ENCODE data around the gene NINJ1. TPM values are rescaled to one million over a fixed set of nuclear protein-coding genes. Genes with fewer than 3 reads are reported as not detected.

Gene NINJ1
- total RNA-seq, 3 donors from 2014 or later = 48.6 to 69.8 (median 50.1) TPM

DNA sequence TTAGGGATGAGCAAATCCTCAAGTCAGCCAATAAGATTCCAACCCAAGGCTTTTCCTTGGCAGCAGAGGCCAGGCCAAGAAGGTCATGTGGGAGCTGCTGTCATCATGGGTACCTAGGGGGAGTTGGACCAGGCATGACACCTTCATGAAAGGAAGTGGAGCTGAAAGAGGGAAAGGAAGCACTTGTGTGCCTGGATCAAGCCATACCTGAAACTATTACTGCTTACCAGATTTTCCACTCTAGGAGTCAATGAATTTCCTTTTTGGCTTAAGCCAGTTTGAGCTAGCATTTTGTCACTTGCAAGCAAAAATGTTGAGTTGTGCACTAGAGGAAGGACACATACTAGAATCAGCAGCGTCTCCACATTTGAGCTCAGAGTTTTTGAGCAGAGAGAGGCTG lies 35.4 kb upstream of the NINJ1 start:
- Mint-ChIP-seq H3K4me3 (no peak overlapping the region), H3K27me3 (ENCODE audit: low read depth) (no peaks in the 10 kb centered on the region), H3K36me3 (ENCODE audit: insufficient read depth) (no peaks in the 10 kb centered on the region), H3K9me3 (no peaks in the 10 kb centered on the region), H3K4me1 (ENCODE audit: low read depth) (peaks cover 6% of the 10 kb centered on the region)
- ATAC-seq (no peak), DNase-seq (no peak)

- Mint-ChIP-seq H3K4me3 (no peak overlapping the region), H3K27me3 (ENCODE audit: low read depth) (no peaks in the 10 kb centered on the region), H3K36me3 (ENCODE audit: insufficient read depth) (no peaks in the 10 kb centered on the region), H3K4me1 (ENCODE audit: low read depth) (peaks cover 2% of the 10 kb centered on the region), H3K9me3 (no peaks in the 10 kb centered on the region)
- no peak for DNase-seq
- ATAC-seq = no peak
Observed at GRCh38 chr9:93168581-93168980, 34.5 kb upstream of the NINJ1 start.

DNA sequence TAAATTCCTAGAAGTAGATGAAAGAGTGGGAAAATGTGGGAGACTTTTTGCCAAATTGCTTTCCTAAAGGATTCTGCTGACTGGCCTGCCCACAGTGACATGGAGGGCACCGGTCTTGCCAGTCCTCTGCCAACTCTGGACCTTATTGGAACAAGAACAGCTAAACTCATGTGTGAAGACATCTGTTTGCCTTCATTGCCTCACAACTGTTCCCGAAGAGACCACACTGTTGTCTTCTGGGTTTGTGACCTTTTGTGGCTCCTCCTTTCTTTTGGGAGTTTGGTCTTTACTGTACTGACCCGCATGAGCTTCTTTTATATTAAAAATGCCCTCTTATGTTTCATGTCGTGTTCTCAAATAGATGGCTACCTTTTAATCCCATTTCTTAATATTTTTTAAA lies 33.8 kb upstream of the NINJ1 start:
- no peak overlapping the region for H3K4me3 Mint-ChIP-seq
- ATAC-seq = no peak
- peaks cover 2% of the 10 kb centered on the region for H3K4me1 Mint-ChIP-seq (ENCODE audit: low read depth)
- no peaks in the 10 kb centered on the region for H3K27me3 Mint-ChIP-seq (ENCODE audit: low read depth)
- H3K9me3 Mint-ChIP-seq = no peaks in the 10 kb centered on the region
- H3K36me3 Mint-ChIP-seq (ENCODE audit: insufficient read depth) = no peaks in the 10 kb centered on the region
- no peak for DNase-seq

DNA sequence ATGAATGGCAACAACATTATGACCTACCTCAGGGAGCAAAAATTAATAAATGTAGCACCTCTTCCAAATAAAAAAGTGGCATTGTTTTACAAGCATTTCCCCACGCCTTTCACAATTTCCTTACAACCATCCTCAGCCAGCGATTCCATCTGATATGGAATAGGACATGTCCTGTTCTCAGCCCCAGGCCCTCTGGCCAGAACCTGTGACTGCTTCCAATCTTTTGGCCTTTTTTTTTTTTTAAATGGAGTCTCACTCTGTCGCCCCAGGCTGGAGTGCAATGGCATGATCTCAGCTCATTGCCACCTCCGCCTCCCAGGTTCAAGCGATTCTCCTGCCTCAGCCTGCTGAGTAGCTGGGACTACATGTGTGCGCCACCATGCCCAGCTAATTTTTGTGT lies 33.1 kb upstream of the NINJ1 start:
- DNase-seq (no peak), ATAC-seq (no peak)
- Mint-ChIP-seq H3K4me3 (no peak overlapping the region), H3K4me1 (ENCODE audit: low read depth) (peaks cover 2% of the 10 kb centered on the region), H3K9me3 (no peaks in the 10 kb centered on the region), H3K27me3 (ENCODE audit: low read depth) (no peaks in the 10 kb centered on the region), H3K36me3 (ENCODE audit: insufficient read depth) (no peaks in the 10 kb centered on the region)

GRCh38 chr9:93166699-93167098 lies 32.6 kb upstream of the NINJ1 start:
- Mint-ChIP-seq H3K9me3 (no peaks in the 10 kb centered on the region), H3K36me3 (ENCODE audit: insufficient read depth) (no peaks in the 10 kb centered on the region), H3K27me3 (ENCODE audit: low read depth) (no peaks in the 10 kb centered on the region), H3K4me3 (no peak overlapping the region), H3K4me1 (ENCODE audit: low read depth) (peaks cover 2% of the 10 kb centered on the region)
- DNase-seq = no peak
- no peak for ATAC-seq

DNA sequence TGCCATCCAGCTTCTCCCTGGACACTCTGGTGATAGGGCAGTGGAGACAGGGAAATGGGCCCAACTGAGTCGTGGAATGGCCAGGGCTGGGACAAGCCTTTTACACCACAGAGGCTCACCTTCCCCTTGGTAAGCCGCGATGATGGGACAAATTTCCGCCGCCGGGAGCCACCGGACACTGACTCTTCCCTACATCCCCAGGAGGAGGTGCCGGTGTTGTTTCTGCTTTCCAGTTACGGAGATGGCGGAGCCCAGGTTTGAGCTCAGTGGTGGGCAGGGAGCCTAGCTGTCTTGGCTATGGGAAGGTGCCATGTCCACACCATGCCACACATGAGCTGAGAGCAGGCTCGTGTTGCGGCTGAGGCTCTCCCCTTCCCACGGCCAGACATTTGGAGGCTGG lies 30.0 kb upstream of the NINJ1 start:
- no peaks in the 10 kb centered on the region for H3K9me3 Mint-ChIP-seq
- no peaks in the 10 kb centered on the region for H3K36me3 Mint-ChIP-seq (ENCODE audit: insufficient read depth)
- H3K27me3 Mint-ChIP-seq (ENCODE audit: low read depth) = no peaks in the 10 kb centered on the region
- H3K4me3 Mint-ChIP-seq = no peak overlapping the region
- DNase-seq (no peak), ATAC-seq (no peak)
- H3K4me1 Mint-ChIP-seq (ENCODE audit: low read depth) = peaks cover 4% of the 10 kb centered on the region

GRCh38 chr9:93161786-93162562 lies 27.9 kb upstream of the NINJ1 start:
- no peaks in the 10 kb centered on the region for H3K9me3 Mint-ChIP-seq
- no peaks in the 10 kb centered on the region for H3K36me3 Mint-ChIP-seq (ENCODE audit: insufficient read depth)
- H3K4me1 Mint-ChIP-seq (ENCODE audit: low read depth) = peaks cover 4% of the 10 kb centered on the region
- DNase-seq = no peak
- no peaks in the 10 kb centered on the region for H3K27me3 Mint-ChIP-seq (ENCODE audit: low read depth)
- no peak for ATAC-seq
- no peak overlapping the region for H3K4me3 Mint-ChIP-seq

DNA sequence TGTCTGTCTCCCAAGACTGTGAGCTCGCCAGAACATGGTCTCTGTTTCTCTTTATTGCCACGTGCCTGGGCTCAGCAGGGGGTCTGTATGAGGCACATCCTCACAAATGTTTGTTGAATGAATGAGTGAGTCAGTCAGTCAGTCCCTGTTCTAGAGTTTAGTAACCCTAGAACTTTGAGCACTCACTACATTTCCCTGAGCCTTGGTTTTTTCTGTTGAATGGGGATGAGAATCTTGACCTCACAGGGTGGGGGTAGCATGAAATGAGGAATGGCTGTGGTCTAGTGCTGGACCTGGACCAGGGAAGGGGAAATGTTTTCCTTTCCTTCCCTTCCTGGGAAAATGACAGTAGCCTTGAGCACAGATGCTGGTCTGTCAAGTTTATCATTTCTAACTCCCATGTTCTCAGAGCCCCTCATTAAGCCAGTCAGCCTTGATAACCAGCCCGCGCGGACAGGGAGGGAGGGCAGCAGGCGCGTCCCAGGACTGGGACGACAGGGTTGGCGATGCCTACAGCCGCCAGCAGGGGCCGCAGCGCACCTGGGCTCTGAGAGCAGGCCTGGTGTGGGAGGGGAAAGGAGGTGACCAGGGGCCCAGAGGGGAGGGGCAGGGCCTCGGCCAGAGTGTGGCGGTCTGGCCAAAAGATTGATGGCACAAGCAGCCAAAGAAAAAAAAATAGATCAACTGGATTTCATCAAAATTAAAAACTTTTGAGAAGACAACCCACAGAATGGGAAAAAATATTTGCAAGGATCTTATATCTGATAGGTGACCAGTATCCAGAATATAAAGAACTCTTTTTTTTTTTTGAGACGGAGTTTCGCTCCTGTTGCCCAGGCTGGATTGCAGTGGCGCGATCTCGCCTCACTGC lies 25.8 kb upstream of the NINJ1 start:
- no peaks in the 10 kb centered on the region for H3K27me3 Mint-ChIP-seq (ENCODE audit: low read depth)
- ATAC-seq (peak; percentile 71 to 81), DNase-seq (peak; percentile 67)
- peaks cover 16% of the 10 kb centered on the region for H3K4me1 Mint-ChIP-seq (ENCODE audit: low read depth)
- H3K4me3 Mint-ChIP-seq = no peak overlapping the region
- H3K9me3 Mint-ChIP-seq = no peaks in the 10 kb centered on the region
- H3K36me3 Mint-ChIP-seq (ENCODE audit: insufficient read depth) = no peaks in the 10 kb centered on the region

GRCh38 chr9:93156475-93157008 lies 22.5 kb upstream of the NINJ1 start:
- H3K36me3 Mint-ChIP-seq (ENCODE audit: insufficient read depth) = no peaks in the 10 kb centered on the region
- DNase-seq (no peak), ATAC-seq (peak; percentile 82 to 83)
- peaks cover 18% of the 10 kb centered on the region for H3K4me1 Mint-ChIP-seq (ENCODE audit: low read depth)
- no peaks in the 10 kb centered on the region for H3K9me3 Mint-ChIP-seq
- no peaks in the 10 kb centered on the region for H3K27me3 Mint-ChIP-seq (ENCODE audit: low read depth)
- no peak overlapping the region for H3K4me3 Mint-ChIP-seq

DNA sequence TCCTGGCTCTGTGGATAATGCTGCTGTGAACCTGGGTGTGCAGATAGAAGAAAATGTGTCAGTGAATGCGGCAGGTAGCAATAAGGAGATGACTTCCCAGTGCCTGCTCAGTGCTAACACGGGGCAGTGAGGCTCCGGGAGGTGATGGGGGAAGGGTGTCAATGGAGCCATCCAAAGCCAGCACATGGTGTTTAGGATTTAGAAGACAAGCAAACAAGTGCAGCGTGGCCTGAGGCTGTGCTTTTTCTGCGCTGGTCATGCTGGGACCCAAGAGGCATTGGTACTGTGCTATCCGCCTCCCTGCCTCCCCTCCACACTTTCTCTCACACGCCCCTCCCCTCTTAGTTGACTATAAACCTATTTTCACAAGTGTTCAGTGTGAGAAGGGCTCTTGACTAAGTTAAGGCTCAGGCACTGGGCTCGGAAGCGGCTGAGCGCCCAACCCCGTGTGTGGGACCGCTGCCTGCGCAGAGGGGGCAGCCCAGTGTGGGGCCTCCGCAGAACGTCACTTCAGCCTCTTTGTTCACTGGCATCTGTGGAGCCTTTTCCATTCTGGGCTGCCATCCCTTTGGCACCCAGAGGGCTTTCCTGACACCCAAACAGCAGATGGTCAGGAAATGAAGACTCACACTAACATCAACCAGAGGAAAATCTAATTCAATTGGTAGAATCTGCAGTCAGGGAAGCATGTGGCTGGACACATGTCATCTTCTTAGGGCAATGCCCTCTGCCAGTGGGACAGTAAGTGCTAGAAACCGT lies 21.8 kb upstream of the NINJ1 start:
- no peaks in the 10 kb centered on the region for H3K9me3 Mint-ChIP-seq
- peak in 1 of 2 donors; percentile 4 for ATAC-seq
- DNase-seq = no peak
- H3K27me3 Mint-ChIP-seq (ENCODE audit: low read depth) = no peaks in the 10 kb centered on the region
- H3K4me3 Mint-ChIP-seq = no peak overlapping the region
- peaks cover 18% of the 10 kb centered on the region for H3K4me1 Mint-ChIP-seq (ENCODE audit: low read depth)
- no peaks in the 10 kb centered on the region for H3K36me3 Mint-ChIP-seq (ENCODE audit: insufficient read depth)

GRCh38 chr9:93154293-93154903 lies 20.3 kb upstream of the NINJ1 start:
- peaks cover 22% of the 10 kb centered on the region for H3K4me1 Mint-ChIP-seq (ENCODE audit: low read depth)

DNA sequence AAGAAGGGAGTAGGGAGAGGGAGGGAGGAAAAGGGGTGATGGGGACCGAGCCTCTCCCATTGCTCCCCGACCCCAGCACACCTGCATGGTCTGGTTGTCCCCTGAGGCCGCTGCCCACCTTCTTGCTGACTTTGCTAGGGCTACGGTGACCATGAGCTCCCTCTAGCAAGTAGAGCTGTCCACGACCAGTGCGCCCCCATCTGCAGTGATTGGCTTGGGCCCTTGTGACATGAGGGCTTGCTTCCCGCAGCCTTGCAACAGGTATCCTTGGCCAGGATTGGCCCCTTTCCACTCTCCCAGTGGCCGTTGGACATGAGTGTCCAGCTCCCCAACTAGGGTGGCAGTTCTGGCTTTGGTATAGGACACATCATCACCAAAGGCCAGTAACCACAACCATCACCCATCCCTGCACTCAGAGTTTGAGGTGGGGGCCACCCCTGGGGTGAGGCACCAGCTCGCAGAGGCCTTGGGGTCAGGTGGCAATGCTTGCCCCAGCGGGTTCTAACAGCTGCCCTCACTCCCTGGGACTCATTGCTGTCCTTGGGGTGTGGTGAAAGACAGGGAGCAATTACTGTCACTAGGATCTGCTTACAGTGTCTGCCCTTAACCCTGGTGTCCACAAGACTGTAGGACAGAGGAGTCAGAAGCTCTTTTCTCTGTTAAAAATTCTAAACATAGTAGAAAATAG lies 17.2 kb upstream of the NINJ1 start:
- H3K27me3 Mint-ChIP-seq (ENCODE audit: low read depth) = no peaks in the 10 kb centered on the region
- H3K4me3 Mint-ChIP-seq = no peak overlapping the region
- H3K9me3 Mint-ChIP-seq = peaks cover 8% of the 10 kb centered on the region
- peaks cover 38% of the 10 kb centered on the region for H3K4me1 Mint-ChIP-seq (ENCODE audit: low read depth)
- ATAC-seq (no peak), DNase-seq (no peak)
- peaks cover 2% of the 10 kb centered on the region for H3K36me3 Mint-ChIP-seq (ENCODE audit: insufficient read depth)

More at GRCh38 chr9:93154293-93154903, 20.3 kb upstream of the NINJ1 start:
- H3K9me3 Mint-ChIP-seq = no peaks in the 10 kb centered on the region
- DNase-seq (no peak), ATAC-seq (no peak)
- no peaks in the 10 kb centered on the region for H3K27me3 Mint-ChIP-seq (ENCODE audit: low read depth)
- H3K36me3 Mint-ChIP-seq (ENCODE audit: insufficient read depth) = no peaks in the 10 kb centered on the region
- no peak overlapping the region for H3K4me3 Mint-ChIP-seq

GRCh38 chr9:93149361-93149760 lies 15.3 kb upstream of the NINJ1 start:
- Mint-ChIP-seq H3K9me3 (peaks cover 10% of the 10 kb centered on the region), H3K36me3 (ENCODE audit: insufficient read depth) (peaks cover 4% of the 10 kb centered on the region), H3K4me1 (ENCODE audit: low read depth) (peaks cover 41% of the 10 kb centered on the region), H3K27me3 (ENCODE audit: low read depth) (no peaks in the 10 kb centered on the region), H3K4me3 (peak overlapping the region; percentile 63)
- no peak for DNase-seq
- ATAC-seq = peak; percentile 19 to 54

Measured in activated T-cell treated with anti-CD3 and anti-CD28 coated beads, Interleukin-2, amount 50 U/mL, for 4 hours (primary cell).